Panc1 (cell line): ENCODE data around the gene DNAAF8. TPM values are rescaled to one million over a fixed set of nuclear protein-coding genes. Genes with fewer than 3 reads are reported as not detected.

Experiments used
- ATAC-seq: fragments of 200-7000 bp; cut with Tn5 transposase; 2 replicates; pipeline ENCODE4 v1.9.1; 2020; ENCODE audit warnings: mild to moderate bottlenecking, moderate library complexity
- BruUV-seq: library from RNA; stranded (reverse); fragments of 400-500 nt; replicated peaks from 2 replicates; lab custom pipeline; 2021; lab: Mats Ljungman, UMichigan
- CTCF ChIA-PET: fragments of 300-600 bp; sonication (Branson Sonifier 250); formaldehyde crosslinking; loops from one replicate; lab custom pipeline; 2022; ENCODE audit warnings: antibody characterized with exemption; lab: Charles Lee
- POLR2A ChIA-PET: fragments of 300-600 bp; sonication (Branson Sonifier 250); formaldehyde crosslinking; loops from one replicate; lab custom pipeline; 2022; ENCODE audit warnings: antibody characterized with exemption; lab: Charles Lee
- DNase-seq: peaks from one replicate; pipeline ENCODE4 v3.0.0-alpha.2; 2010; ENCODE audit warnings: low read depth, low spot score
- H3K27ac ChIP-seq: 2 replicates; pipeline ENCODE4 v1.5.1; 2011; ENCODE audit warnings: mild to moderate bottlenecking, low read length, inconsistent platforms
- H3K27me3 ChIP-seq: fragments of 200-500 bp; sonication (Bioruptor generic); 2 replicates; pipeline ENCODE4 v1.6.0; 2014; ENCODE audit warnings: low read length, inconsistent platforms; ENCODE audit not compliant: control insufficient read depth, insufficient read depth
- H3K36me3 ChIP-seq: fragments of 200-500 bp; sonication (Bioruptor generic); 2 replicates; pipeline ENCODE4 v1.5.1; 2014; ENCODE audit warnings: inconsistent platforms, mild to moderate bottlenecking, low read length, moderate library complexity; ENCODE audit not compliant: control insufficient read depth, insufficient read depth
- H3K4me1 ChIP-seq: 2 replicates; pipeline ENCODE4 v1.5.1; 2011; ENCODE audit warnings: inconsistent platforms, mild to moderate bottlenecking, low read length, moderate library complexity; ENCODE audit not compliant: control insufficient read depth, insufficient read depth
- H3K4me3 ChIP-seq, 2 experiments: 2 replicates each; pipeline ENCODE4 v1.5.1; 2011 to 2012; ENCODE audit warnings: low read depth in 2 of 2, low read length in 2 of 2, mild to moderate bottlenecking in 2 of 2, inconsistent platforms in 1 of 2, moderate library complexity in 1 of 2
- H3K9me3 ChIP-seq: fragments of 200-500 bp; sonication (Bioruptor generic); 2 replicates; pipeline ENCODE4 v1.5.1; 2014; ENCODE audit warnings: low read depth, mild to moderate bottlenecking, inconsistent platforms, low read length, moderate library complexity; ENCODE audit not compliant: control insufficient read depth, insufficient read depth
- POLR2AphosphoS5 ChIP-seq: IDR thresholded peaks from 2 replicates; pipeline ENCODE4 v1.6.1; 2012; ENCODE audit warnings: mild to moderate bottlenecking, low read depth, low read length, moderate library complexity
- SIN3A ChIP-seq: IDR thresholded peaks from 2 replicates; pipeline ENCODE4 v1.6.1; 2012; ENCODE audit warnings: low read depth, mild to moderate bottlenecking, low read length, moderate library complexity, borderline replicate concordance; ENCODE audit not compliant: insufficient read depth
- TCF7L2 ChIP-seq: IDR thresholded peaks from 2 replicates; pipeline ENCODE4 v1.6.1; 2011; ENCODE audit warnings: mild to moderate bottlenecking, low read depth, low read length, inconsistent platforms
- in situ Hi-C: cut with HindIII; loops from 2 replicates; pipeline ENCODE4 v1.10.0; 2016; ENCODE audit warnings: low sequenced_read_pairs, low pct_unique_long_range_greater_than_20kb
- intact Hi-C: fragments of 100-400 bp; cut with micrococcal nuclease; formaldehyde crosslinking; loops from one replicate; pipeline ENCODE4 v1.10.0; 2022; ENCODE audit not compliant: unreplicated experiment
- total RNA-seq: library from RNA; stranded (reverse); gene quantifications from one replicate; pipeline ENCODE4 v1.2.1, GENCODE V29; 2021; ENCODE audit not compliant: unreplicated experiment
- TF ChIP-seq, protein P1 (sequence below): fragments of 450-650 bp; IDR thresholded peaks from 2 replicates; pipeline ENCODE4 v1.5.1; 2017; ENCODE audit warnings: mild to moderate bottlenecking
- TF ChIP-seq, protein P2 (sequence below), 2 experiments: IDR thresholded peaks; 2 replicates each; pipeline ENCODE4 v1.6.1; 2011 to 2012; ENCODE audit warnings: low read depth in 2 of 2, control low read depth in 1 of 2, low read length in 1 of 2, mild to moderate bottlenecking in 1 of 2, moderate library complexity in 1 of 2; ENCODE audit not compliant: insufficient read depth in 1 of 2

Gene DNAAF8
- total RNA-seq, 1 experiment from 2014 or later, result 2.3 TPM

DNA sequence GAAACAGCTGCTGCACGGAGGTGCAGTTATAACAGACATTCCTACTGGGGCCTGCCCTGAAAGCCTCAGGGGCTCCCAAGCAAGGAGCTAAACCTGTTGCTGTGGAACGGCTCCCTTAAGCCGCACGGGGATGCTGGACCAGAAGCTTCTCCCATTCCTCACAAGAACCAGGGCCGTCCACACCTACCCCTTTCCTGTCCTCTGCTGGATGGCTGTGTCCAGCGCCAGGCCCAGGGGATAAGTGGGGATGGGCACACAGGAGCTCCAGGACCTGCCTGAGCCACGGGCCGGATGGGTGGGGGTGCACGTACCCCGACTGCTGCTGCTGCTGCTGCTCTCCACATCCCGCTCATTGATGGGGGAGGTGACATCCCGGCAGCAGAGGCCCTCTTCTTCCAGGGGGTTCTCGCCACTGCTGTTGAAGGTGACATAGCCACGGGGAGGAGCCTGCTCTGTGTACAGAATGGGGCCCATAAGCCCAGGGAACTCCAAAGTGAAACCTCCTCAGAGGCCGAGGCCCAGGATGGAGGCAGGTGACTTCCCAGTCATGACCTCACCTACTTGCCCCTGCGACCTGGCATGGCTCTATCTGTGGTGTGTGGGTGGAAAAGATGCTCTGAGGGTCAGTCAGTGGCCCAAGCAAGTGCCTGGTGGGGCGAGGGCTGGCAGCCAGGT, 32.4 kb upstream of the DNAAF8 start:
- H3K4me3 ChIP-seq, result no peak overlapping the region
- no peak for ATAC-seq
- peaks cover 9% of the 10 kb centered on the region for H3K4me1 ChIP-seq
- ChIA-PET POLR2A (no interaction called here), CTCF (no interaction called here)
- H3K27ac ChIP-seq, result no peak overlapping the region
- no TSS peak for BruUV-seq
- no peak for DNase-seq
- in situ Hi-C loops, result no loop called here
- H3K9me3 ChIP-seq, result no peaks in the 10 kb centered on the region
- no peaks in the 10 kb centered on the region for H3K27me3 ChIP-seq
- TF ChIP-seq POLR2AphosphoS5 (no peak), SIN3A (no peak), TCF7L2 (no peak)
- TF ChIP-seq, protein P1, sequence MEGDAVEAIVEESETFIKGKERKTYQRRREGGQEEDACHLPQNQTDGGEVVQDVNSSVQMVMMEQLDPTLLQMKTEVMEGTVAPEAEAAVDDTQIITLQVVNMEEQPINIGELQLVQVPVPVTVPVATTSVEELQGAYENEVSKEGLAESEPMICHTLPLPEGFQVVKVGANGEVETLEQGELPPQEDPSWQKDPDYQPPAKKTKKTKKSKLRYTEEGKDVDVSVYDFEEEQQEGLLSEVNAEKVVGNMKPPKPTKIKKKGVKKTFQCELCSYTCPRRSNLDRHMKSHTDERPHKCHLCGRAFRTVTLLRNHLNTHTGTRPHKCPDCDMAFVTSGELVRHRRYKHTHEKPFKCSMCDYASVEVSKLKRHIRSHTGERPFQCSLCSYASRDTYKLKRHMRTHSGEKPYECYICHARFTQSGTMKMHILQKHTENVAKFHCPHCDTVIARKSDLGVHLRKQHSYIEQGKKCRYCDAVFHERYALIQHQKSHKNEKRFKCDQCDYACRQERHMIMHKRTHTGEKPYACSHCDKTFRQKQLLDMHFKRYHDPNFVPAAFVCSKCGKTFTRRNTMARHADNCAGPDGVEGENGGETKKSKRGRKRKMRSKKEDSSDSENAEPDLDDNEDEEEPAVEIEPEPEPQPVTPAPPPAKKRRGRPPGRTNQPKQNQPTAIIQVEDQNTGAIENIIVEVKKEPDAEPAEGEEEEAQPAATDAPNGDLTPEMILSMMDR, result no peak
- TF ChIP-seq, protein P2, sequence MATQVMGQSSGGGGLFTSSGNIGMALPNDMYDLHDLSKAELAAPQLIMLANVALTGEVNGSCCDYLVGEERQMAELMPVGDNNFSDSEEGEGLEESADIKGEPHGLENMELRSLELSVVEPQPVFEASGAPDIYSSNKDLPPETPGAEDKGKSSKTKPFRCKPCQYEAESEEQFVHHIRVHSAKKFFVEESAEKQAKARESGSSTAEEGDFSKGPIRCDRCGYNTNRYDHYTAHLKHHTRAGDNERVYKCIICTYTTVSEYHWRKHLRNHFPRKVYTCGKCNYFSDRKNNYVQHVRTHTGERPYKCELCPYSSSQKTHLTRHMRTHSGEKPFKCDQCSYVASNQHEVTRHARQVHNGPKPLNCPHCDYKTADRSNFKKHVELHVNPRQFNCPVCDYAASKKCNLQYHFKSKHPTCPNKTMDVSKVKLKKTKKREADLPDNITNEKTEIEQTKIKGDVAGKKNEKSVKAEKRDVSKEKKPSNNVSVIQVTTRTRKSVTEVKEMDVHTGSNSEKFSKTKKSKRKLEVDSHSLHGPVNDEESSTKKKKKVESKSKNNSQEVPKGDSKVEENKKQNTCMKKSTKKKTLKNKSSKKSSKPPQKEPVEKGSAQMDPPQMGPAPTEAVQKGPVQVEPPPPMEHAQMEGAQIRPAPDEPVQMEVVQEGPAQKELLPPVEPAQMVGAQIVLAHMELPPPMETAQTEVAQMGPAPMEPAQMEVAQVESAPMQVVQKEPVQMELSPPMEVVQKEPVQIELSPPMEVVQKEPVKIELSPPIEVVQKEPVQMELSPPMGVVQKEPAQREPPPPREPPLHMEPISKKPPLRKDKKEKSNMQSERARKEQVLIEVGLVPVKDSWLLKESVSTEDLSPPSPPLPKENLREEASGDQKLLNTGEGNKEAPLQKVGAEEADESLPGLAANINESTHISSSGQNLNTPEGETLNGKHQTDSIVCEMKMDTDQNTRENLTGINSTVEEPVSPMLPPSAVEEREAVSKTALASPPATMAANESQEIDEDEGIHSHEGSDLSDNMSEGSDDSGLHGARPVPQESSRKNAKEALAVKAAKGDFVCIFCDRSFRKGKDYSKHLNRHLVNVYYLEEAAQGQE (IDR thresholded peaks at IDR 0.05; ENCODE audit: insufficient read depth in 1 of 2, low read depth in 2 of 2, low read length in 1 of 2), result no peak
- intact Hi-C loops, result no loop called here
- peaks cover 2% of the 10 kb centered on the region for H3K36me3 ChIP-seq

GRCh38 chr16:4702466-4702808, 31.9 kb upstream of the DNAAF8 start:
- intact Hi-C loops (no loop called here), in situ Hi-C loops (no loop called here)
- H3K4me3 ChIP-seq, result no peak overlapping the region
- DNase-seq (no peak), ATAC-seq (no peak)
- no peaks in the 10 kb centered on the region for H3K9me3 ChIP-seq
- ChIA-PET POLR2A (no interaction called here), CTCF (no interaction called here)
- TF ChIP-seq TCF7L2 (no peak), POLR2AphosphoS5 (no peak), SIN3A (no peak)
- no peaks in the 10 kb centered on the region for H3K27me3 ChIP-seq
- peaks cover 2% of the 10 kb centered on the region for H3K36me3 ChIP-seq
- H3K27ac ChIP-seq, result no peak overlapping the region
- peaks cover 4% of the 10 kb centered on the region; the same call in 1 of the 2 replicates for H3K4me1 ChIP-seq
- no TSS peak for BruUV-seq

DNA sequence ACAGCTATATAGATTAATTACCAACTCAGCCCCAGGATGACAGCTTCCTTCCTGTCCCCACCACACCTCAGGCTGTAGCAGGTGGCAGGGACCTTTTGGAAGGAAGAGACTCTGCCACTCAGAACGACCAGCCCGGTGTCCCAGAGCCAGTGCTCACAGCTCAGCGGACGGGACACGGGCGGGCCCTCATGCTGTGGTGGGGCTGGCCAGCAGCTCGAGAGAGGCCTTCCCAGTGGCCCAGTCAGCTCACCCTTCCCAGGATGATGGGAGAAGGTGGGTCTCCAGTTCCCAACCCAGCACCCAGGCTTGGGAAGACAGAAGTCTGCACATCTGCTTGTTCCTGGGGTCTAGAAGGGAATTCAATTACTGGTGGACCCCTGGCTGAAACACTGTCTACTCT, 30.4 kb upstream of the DNAAF8 start:
- CTCF ChIA-PET, result no interaction called here
- POLR2A ChIA-PET, result no interaction called here
- TF ChIP-seq, protein P2 (IDR thresholded peaks at IDR 0.05; ENCODE audit: insufficient read depth in 1 of 2, low read depth in 2 of 2, low read length in 1 of 2), result no peak
- DNase-seq (no peak), ATAC-seq (no peak)
- intact Hi-C loops (no loop called here), in situ Hi-C loops (no loop called here)
- Histone ChIP-seq H3K36me3 (peaks cover 2% of the 10 kb centered on the region), H3K27ac (no peak overlapping the region), H3K27me3 (no peaks in the 10 kb centered on the region), H3K9me3 (no peaks in the 10 kb centered on the region), H3K4me3 (no peak overlapping the region), H3K4me1 (no peaks in the 10 kb centered on the region)
- BruUV-seq, result no TSS peak
